Epithelial cell of esophagus (primary cell): Measurements from ENCODE around the gene EXOC1.

Experiments used
- DNase-seq: peaks from one replicate; pipeline ENCODE4 v3.0.0; 2010; ENCODE audit warnings: low read depth
- H3K4me3 ChIP-seq: 2 replicates; pipeline ENCODE4 v1.5.1; 2011; ENCODE audit warnings: mild to moderate bottlenecking, low read length, control low read depth
- CTCF ChIP-seq: IDR thresholded peaks from 2 replicates; pipeline ENCODE4 v1.5.1; 2011; ENCODE audit warnings: low read depth, mild to moderate bottlenecking, low read length, control low read depth, inconsistent platforms; ENCODE audit not compliant: insufficient read depth; ENCODE audit errors: missing control alignments

Gene EXOC1, protein sequence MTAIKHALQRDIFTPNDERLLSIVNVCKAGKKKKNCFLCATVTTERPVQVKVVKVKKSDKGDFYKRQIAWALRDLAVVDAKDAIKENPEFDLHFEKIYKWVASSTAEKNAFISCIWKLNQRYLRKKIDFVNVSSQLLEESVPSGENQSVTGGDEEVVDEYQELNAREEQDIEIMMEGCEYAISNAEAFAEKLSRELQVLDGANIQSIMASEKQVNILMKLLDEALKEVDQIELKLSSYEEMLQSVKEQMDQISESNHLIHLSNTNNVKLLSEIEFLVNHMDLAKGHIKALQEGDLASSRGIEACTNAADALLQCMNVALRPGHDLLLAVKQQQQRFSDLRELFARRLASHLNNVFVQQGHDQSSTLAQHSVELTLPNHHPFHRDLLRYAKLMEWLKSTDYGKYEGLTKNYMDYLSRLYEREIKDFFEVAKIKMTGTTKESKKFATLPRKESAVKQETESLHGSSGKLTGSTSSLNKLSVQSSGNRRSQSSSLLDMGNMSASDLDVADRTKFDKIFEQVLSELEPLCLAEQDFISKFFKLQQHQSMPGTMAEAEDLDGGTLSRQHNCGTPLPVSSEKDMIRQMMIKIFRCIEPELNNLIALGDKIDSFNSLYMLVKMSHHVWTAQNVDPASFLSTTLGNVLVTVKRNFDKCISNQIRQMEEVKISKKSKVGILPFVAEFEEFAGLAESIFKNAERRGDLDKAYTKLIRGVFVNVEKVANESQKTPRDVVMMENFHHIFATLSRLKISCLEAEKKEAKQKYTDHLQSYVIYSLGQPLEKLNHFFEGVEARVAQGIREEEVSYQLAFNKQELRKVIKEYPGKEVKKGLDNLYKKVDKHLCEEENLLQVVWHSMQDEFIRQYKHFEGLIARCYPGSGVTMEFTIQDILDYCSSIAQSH

GRCh38 chr4:55853484-55854046 is at the start of gene EXOC1:
EXOC1 (plus strand) TSS chr4:55853648; CDS start chr4:55858324, 4,676 bp downstream.
- TF ChIP-seq CTCF, result no peak
- peak within 1 kb of the TSS; percentile 95 for H3K4me3 ChIP-seq
- DNase-seq, result peak; percentile 98

DNA sequence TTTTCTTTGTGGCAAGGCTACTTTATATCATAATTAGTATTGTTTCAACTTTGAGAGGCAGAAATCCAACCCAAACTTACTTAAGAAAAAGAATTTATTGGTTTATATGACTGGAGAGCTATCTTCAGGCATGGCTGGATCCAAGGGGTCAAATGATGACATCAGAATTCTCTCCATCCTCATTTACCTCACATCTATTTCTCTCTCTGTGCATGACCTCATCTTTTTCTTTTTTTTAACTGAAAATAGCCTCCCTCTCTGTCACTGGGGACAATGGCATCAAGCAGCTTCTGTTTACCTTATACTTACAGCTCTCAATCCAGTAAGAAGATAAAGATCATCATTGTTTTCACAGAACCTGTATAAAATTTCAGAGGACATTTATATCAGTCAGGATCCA is 45.9 kb upstream of the EXOC1 start:
- H3K4me3 ChIP-seq, result no peak overlapping the region
- DNase-seq, result no peak
- no peak for TF ChIP-seq CTCF

DNA sequence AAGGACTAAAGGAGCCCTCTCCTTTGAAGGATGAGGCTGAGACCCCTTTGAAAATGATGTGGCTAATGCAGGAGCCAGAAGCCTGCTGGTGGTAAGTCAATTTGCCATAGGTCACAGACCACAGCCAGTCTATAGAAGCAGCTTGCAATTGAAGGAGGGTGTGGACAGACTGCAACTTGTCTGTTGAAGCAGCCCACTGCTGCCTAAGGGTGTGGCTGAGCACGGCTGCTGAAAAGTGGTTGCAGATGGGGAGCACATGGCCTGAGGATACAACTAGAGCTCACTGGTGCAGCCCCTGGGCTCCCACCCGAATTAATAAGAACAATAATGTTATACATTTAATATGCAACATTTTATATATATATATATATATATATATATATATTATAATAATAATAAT is 45.3 kb upstream of the EXOC1 start:
- no peak for TF ChIP-seq CTCF
- H3K4me3 ChIP-seq, result no peak overlapping the region
- no peak for DNase-seq

DNA sequence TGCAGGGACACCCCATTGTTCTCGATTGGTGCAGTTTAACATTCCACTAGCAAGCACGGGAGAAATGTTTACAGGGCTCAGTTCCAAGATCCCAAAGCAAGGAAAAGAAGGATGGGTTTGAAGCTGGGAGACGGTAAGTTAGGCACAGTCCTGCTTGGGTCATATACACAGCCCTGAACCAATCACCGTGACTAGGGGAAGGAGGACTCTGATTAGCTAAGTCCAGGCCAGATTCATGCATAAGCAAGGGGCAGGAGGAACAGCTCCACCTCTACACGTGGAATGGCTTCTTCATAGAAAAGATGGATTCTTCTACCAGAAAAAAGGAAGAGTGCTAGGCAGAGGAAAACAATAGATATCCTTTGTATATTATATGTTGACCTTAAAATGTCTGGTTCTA is 44.8 kb upstream of the EXOC1 start:
- no peak for DNase-seq
- H3K4me3 ChIP-seq, result no peak overlapping the region
- no peak for TF ChIP-seq CTCF

DNA sequence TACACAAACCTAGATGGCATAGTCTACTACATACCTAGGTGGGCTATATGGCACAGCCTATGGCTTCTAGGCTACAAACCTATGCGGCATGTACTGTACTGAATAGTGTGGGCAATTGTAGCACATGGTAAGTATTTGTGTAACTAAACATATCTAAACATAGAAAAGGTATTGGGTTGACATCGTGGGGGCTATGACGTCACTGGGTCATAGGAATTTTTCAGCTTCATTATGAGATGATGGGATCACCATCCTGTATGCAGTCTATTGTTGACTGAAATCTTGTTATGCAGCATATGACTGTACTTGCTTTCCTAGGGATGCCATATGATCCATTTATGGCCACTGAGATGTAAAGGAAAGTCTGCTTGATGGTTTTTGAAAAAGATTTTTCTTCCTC is 35.8 kb upstream of the EXOC1 start:
- TF ChIP-seq CTCF, result no peak
- no peak overlapping the region for H3K4me3 ChIP-seq
- DNase-seq, result no peak

GRCh38 chr4:55819634-55820033 is 33.8 kb upstream of the EXOC1 start, which contains the start of gene EXOC1L:
EXOC1L (plus strand) TSS chr4:55819790; CDS start chr4:55820027, 237 bp downstream.
- H3K4me3 ChIP-seq, result no peak within 1 kb of the TSS
- no peak for DNase-seq
- TF ChIP-seq CTCF, result no peak
